ENCODE results near the gene KDM5A. TPM values are rescaled to one million over a fixed set of nuclear protein-coding genes. Genes with fewer than 3 reads are reported as not detected.

KDM5A gene
- total RNA-seq, 1 donor from 2014 or later: 72.0 TPM

DNA sequence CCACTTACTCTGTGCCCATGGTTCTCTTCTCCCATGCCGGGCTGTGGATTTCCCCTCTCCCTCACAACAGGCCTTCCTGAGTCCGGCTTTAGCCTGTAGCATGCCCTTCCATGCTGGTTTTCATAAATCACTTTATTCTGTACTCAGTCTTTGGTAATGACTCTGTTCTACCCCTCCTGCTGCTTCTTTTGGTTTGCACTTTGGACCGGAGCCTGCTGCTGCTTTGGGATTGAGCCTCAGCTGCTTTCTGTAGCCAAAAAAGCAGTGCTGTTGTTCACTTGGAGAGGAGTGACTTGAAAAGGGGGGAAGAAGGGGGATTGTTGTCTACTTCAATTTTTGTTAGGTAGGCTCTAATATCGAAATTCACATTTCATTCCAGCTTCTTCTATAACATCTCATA lies 118.0 kb downstream of the KDM5A start:
- no peaks in the 10 kb centered on the region for H3K4me1 ChIP-seq
- no peaks in the 10 kb centered on the region for H3K36me3 ChIP-seq
- H3K9me3 ChIP-seq: no peaks in the 10 kb centered on the region
- ATAC-seq: no peak
- no peak for DNase-seq
- TF ChIP-seq, protein P1, sequence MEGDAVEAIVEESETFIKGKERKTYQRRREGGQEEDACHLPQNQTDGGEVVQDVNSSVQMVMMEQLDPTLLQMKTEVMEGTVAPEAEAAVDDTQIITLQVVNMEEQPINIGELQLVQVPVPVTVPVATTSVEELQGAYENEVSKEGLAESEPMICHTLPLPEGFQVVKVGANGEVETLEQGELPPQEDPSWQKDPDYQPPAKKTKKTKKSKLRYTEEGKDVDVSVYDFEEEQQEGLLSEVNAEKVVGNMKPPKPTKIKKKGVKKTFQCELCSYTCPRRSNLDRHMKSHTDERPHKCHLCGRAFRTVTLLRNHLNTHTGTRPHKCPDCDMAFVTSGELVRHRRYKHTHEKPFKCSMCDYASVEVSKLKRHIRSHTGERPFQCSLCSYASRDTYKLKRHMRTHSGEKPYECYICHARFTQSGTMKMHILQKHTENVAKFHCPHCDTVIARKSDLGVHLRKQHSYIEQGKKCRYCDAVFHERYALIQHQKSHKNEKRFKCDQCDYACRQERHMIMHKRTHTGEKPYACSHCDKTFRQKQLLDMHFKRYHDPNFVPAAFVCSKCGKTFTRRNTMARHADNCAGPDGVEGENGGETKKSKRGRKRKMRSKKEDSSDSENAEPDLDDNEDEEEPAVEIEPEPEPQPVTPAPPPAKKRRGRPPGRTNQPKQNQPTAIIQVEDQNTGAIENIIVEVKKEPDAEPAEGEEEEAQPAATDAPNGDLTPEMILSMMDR (IDR thresholded peaks at IDR 0.05): no peak
- H3K27ac ChIP-seq: no peak overlapping the region
- no peaks in the 10 kb centered on the region for H3K27me3 ChIP-seq
- no peak overlapping the region for H3K4me3 ChIP-seq
- intact Hi-C loops (cut with DNase I): no loop called here

DNA sequence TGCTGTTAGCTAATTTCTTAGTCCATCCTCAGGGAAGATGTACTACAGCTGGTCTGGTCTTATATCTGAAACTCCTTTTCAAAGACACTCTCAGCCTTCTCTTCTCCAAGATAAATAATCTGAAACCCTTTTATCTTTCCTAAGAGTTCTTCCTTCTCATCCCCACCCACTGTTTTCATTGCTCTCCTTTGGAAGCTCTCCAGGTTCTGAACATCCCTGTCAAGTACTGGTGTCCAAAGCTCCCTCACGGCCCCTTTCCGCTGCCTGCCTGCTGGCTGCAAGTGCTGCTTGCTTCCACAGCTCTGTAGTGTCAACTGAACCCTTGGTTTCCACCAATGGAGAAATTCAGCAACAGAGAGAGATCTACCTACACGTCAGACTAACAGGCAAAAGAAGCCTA lies 119.9 kb downstream of the KDM5A start:
- Histone ChIP-seq H3K27me3 (peaks cover 5% of the 10 kb centered on the region), H3K4me3 (no peak overlapping the region), H3K4me1 (no peaks in the 10 kb centered on the region), H3K27ac (no peak overlapping the region), H3K9me3 (no peaks in the 10 kb centered on the region), H3K36me3 (no peaks in the 10 kb centered on the region)
- intact Hi-C loops (cut with DNase I): no loop called here
- TF ChIP-seq, protein P1 (IDR thresholded peaks at IDR 0.05): no peak
- DNase-seq (no peak), ATAC-seq (no peak)

DNA sequence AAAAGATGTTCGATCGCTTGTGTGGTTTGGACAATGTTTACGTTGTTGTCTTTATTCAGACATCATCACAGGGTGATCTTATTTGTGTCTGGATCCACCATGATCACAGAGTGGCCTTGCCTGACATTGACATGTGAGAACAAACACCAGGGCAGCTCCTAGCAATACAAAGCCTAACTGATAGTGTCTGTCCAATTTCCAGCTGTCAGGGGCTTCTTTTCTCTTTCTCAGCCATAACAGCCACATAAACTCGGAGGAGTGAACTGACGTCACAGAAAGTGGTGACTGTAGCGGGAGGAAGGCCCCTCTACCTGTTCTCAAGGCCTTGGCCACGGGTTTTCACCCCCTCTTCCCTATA lies 120.7 kb downstream of the KDM5A start:
- H3K27me3 ChIP-seq: peaks cover 5% of the 10 kb centered on the region
- no peak overlapping the region for H3K27ac ChIP-seq
- ATAC-seq (no peak), DNase-seq (no peak)
- intact Hi-C loops (cut with DNase I): no loop called here
- H3K4me3 ChIP-seq: no peak overlapping the region
- no peaks in the 10 kb centered on the region for H3K4me1 ChIP-seq
- TF ChIP-seq, protein P1 (IDR thresholded peaks at IDR 0.05): no peak
- H3K9me3 ChIP-seq: no peaks in the 10 kb centered on the region
- H3K36me3 ChIP-seq: no peaks in the 10 kb centered on the region

DNA sequence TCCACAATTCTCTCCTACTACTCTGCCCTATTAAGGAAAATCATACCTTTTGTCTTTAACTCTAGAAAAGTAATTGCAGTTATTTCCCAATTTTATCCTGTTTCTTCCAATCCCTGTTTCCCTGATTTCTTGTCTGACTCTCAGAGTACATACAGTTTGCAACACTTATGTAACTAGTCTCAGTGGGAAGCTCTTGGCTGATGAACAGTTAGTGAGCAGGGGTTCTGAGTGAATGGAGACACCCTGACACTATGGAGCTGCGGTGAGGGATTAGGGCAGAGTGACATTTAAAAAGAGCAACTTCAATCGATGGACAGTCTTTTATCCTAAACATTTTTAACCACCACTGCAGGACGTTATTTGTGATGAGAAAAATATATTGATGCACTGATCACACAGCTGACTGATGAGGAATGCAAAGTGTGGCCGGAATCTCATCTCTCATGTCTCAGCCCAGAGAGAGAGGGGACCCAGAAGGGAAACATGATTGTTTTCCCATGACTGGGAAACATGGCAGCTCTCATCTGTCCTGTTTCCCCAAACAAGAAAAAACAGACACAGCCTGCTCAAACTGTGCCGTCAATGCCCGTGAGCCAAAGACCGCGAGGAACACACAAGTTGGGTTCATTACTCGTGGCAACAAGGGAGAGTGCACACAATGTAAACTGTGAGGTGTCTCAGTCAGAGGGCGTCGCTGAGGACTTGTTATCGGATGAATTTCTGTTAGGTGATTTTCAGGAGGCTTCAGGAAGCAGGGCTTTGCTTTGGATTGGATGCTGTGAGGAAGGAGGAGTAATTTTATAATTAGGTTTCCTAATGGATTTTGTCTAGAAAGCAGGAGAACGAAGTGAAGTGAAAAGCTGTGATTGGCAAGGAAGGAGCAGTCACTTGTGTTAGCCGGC lies 121.3 kb downstream of the KDM5A start:
- ATAC-seq (no peak), DNase-seq (no peak)
- intact Hi-C loops (cut with DNase I): no loop called here
- no peak overlapping the region for H3K4me3 ChIP-seq
- no peak overlapping the region for H3K27ac ChIP-seq
- no peaks in the 10 kb centered on the region for H3K9me3 ChIP-seq
- TF ChIP-seq, protein P1 (IDR thresholded peaks at IDR 0.05): no peak
- H3K4me1 ChIP-seq: no peaks in the 10 kb centered on the region
- no peaks in the 10 kb centered on the region for H3K36me3 ChIP-seq
- H3K27me3 ChIP-seq: peaks cover 5% of the 10 kb centered on the region

DNA sequence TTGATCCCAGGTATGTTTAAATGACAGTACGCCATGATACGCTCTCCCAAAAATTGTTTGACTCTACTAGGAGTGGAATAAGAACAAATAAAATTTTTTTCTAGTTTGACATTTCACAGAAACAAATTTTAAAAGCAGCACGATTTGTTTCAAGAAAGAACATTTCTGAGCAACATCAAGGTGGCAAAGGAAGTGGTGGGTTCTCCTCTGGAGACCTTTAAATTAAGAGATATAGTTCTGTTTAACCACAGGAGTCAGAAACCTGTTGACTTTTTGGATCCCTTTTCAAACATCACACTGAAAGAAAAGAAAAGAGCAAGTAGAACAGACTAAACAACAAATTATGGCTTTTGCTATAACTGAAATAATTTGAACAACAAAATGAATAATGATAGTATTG lies 124.0 kb downstream of the KDM5A start:
- Histone ChIP-seq H3K9me3 (no peaks in the 10 kb centered on the region), H3K4me3 (no peak overlapping the region), H3K4me1 (no peaks in the 10 kb centered on the region), H3K36me3 (no peaks in the 10 kb centered on the region), H3K27ac (no peak overlapping the region), H3K27me3 (peaks cover 5% of the 10 kb centered on the region)
- ATAC-seq: no peak
- no peak for DNase-seq
- TF ChIP-seq, protein P1 (IDR thresholded peaks at IDR 0.05): no peak
- intact Hi-C loops (cut with DNase I): no loop called here

Measured in upper lobe of right lung (tissue), 1 donor.